Lung (tissue), 12 donors: Measurements from ENCODE around the gene PTPRD. TPM values are rescaled to one million over a fixed set of nuclear protein-coding genes. Genes with fewer than 3 reads are reported as not detected.

Experiments
- ATAC-seq: fragments of 200-7000 bp; cut with Tn5 transposase; one replicate; pipeline ENCODE4 v1.9.1; 2020; ENCODE audit warnings: moderate number of reproducible peaks; ENCODE audit not compliant: insufficient read depth, low FRiP score
- DNase-seq, 3 donors: peaks; one replicate each; pipeline ENCODE4 v3.0.0-alpha.2; 2013 to 2017
- H3K27ac ChIP-seq, 2 donors: one replicate each; pipeline ENCODE4 v1.5.1; 2013; ENCODE audit warnings: mild to moderate bottlenecking in 2 of 2, moderate library complexity in 2 of 2, control low read depth in 1 of 2, inconsistent platforms in 1 of 2, low read depth in 1 of 2, low read length in 1 of 2
- H3K27me3 ChIP-seq, 3 donors: one replicate each; pipeline ENCODE4 v1.5.1; 2013; ENCODE audit warnings: low read length in 2 of 3; ENCODE audit not compliant: control insufficient read depth in 3 of 3, insufficient read depth in 3 of 3
- H3K36me3 ChIP-seq, 4 donors: one replicate each; pipeline ENCODE4 v1.5.1; 2013; ENCODE audit warnings: low read length in 4 of 4, mild to moderate bottlenecking in 1 of 4, moderate library complexity in 1 of 4; ENCODE audit not compliant: control insufficient read depth in 4 of 4, insufficient read depth in 4 of 4
- H3K4me1 ChIP-seq, 5 donors: one replicate each; pipeline ENCODE4 v1.5.1; 2013; ENCODE audit warnings: low read length in 5 of 5, mild to moderate bottlenecking in 2 of 5, moderate library complexity in 1 of 5; ENCODE audit not compliant: control insufficient read depth in 5 of 5, insufficient read depth in 5 of 5
- H3K4me3 ChIP-seq: one replicate; pipeline ENCODE4 v1.5.1; 2013; ENCODE audit warnings: mild to moderate bottlenecking, control low read depth, moderate library complexity
- H3K9ac ChIP-seq, 2 donors: one replicate each; pipeline ENCODE4 v1.5.1; 2013; ENCODE audit warnings: low read length in 2 of 2, control low read depth in 1 of 2; ENCODE audit not compliant: insufficient read depth in 1 of 2
- H3K9me3 ChIP-seq, 4 donors: one replicate each; pipeline ENCODE4 v1.5.1; 2013; ENCODE audit warnings: low read length in 3 of 4, mild to moderate bottlenecking in 1 of 4, moderate library complexity in 1 of 4; ENCODE audit not compliant: control insufficient read depth in 4 of 4, insufficient read depth in 3 of 4
- CTCF ChIP-seq: IDR thresholded peaks from 2 replicates; pipeline ENCODE4 v1.5.1; 2012; ENCODE audit warnings: mild to moderate bottlenecking; ENCODE audit errors: control extremely low read depth, extremely low read depth
- WGBS, 2 donors: extraction: QIAGEN DNeasy Blood & Tissue Kit; methylation state at CpG; one replicate each; pipeline ENCODE4 v1.1.7; 2013; 5-methylcytosine and 5-hydroxymethylcytosine counted together
- polyA plus RNA-seq, 2 donors: library from polyadenylated mRNA; stranded (reverse); fragments of 200-250 nt; gene quantifications; one replicate each; pipeline ENCODE4 v1.2.1, GENCODE V29; 2013
- total RNA-seq, 2 donors: library from RNA; depleted of rRNA in 1 of 2; stranded (reverse); fragments of >200 nt in 1 of 2; gene quantifications; one replicate each; pipeline ENCODE4 v1.2.1, GENCODE V29; 2014 to 2021
- donor health status: control.
- donor health status: control.
- donor health status: Bipolar disorder and iron deficiency.
- donor health status: healthy.
- donor health status: DM: yes; HTN: yes; CAD: no.

Gene PTPRD
- total and polyA plus RNA-seq, 4 donors: 1.9 to 145 (median 13.7) TPM

GRCh38 chr9:9817176-9817575 is 795.6 kb downstream of the PTPRD start:
- H3K4me1 ChIP-seq: no peaks in the 10 kb centered on the region
- WGBS, 2 donors: 13 to 35% methylated on average over 2 of the region's 2 CpGs
- H3K27ac ChIP-seq: no peak overlapping the region
- no peaks in the 10 kb centered on the region for H3K27me3 ChIP-seq
- no peak overlapping the region for H3K4me3 ChIP-seq
- no peak overlapping the region for H3K9ac ChIP-seq
- H3K36me3 ChIP-seq: no peaks in the 10 kb centered on the region
- no peak for TF ChIP-seq CTCF
- no peak for ATAC-seq
- no peak for DNase-seq
- H3K9me3 ChIP-seq: no peaks in the 10 kb centered on the region

GRCh38 chr9:9804109-9804508 is 808.7 kb downstream of the PTPRD start:
- DNase-seq (no peak), ATAC-seq (no peak)
- H3K4me1 ChIP-seq: no peaks in the 10 kb centered on the region
- H3K9me3 ChIP-seq: no peaks in the 10 kb centered on the region
- H3K36me3 ChIP-seq: no peaks in the 10 kb centered on the region
- H3K27me3 ChIP-seq: no peaks in the 10 kb centered on the region
- no peak overlapping the region for H3K4me3 ChIP-seq
- TF ChIP-seq CTCF: no peak
- 91% methylated on average over 1 of the region's 1 CpG for WGBS, 2 donors
- H3K27ac ChIP-seq: no peak overlapping the region
- no peak overlapping the region for H3K9ac ChIP-seq

- no peaks in the 10 kb centered on the region for H3K9me3 ChIP-seq
- H3K36me3 ChIP-seq: no peaks in the 10 kb centered on the region
- no peak overlapping the region for H3K4me3 ChIP-seq
- no peak overlapping the region for H3K27ac ChIP-seq
- H3K27me3 ChIP-seq: no peaks in the 10 kb centered on the region
- DNase-seq (no peak), ATAC-seq (no peak)
- H3K9ac ChIP-seq: no peak overlapping the region
- no peak for TF ChIP-seq CTCF
- no peaks in the 10 kb centered on the region for H3K4me1 ChIP-seq
- WGBS, 2 donors: 92 to 98% methylated on average over 1 of the region's 1 CpG
These were observed 813.5 kb downstream of the PTPRD start for GRCh38 chr9:9799287-9799686.

- ATAC-seq: no peak
- TF ChIP-seq CTCF: no peak
- no peak overlapping the region for H3K9ac ChIP-seq
- no peak for DNase-seq
- H3K9me3 ChIP-seq: no peaks in the 10 kb centered on the region
- no peak overlapping the region for H3K4me3 ChIP-seq
- H3K4me1 ChIP-seq: no peaks in the 10 kb centered on the region
- H3K36me3 ChIP-seq: no peaks in the 10 kb centered on the region
- no peak overlapping the region for H3K27ac ChIP-seq
- 78 to 96% methylated on average over 1 of the region's 1 CpG for WGBS, 2 donors
- no peaks in the 10 kb centered on the region for H3K27me3 ChIP-seq
These were observed 820.5 kb downstream of the PTPRD start for GRCh38 chr9:9792144-9792857.
